Liver (tissue), 9 donors: ENCODE results near the gene TMEM141. TPM values are rescaled to one million over a fixed set of nuclear protein-coding genes. Genes with fewer than 3 reads are reported as not detected.

ENCODE experiments used
- DNase-seq: peaks from one replicate; pipeline ENCODE4 v3.0.0-alpha.2; 2017; ENCODE audit warnings: low spot score
- H3K27ac ChIP-seq, 2 donors: one replicate each; pipeline ENCODE4 v1.7.0; 2013; ENCODE audit warnings: inconsistent platforms in 2 of 2, low read length in 2 of 2, control low read depth in 1 of 2, low read depth in 1 of 2, mild to moderate bottlenecking in 1 of 2
- H3K27me3 ChIP-seq, 4 donors: one replicate each; pipeline versions ENCODE4 v1.6.1 to v1.7.0; 2013; ENCODE audit warnings: low read length in 3 of 4, inconsistent platforms in 1 of 4, mild to moderate bottlenecking in 1 of 4, moderate library complexity in 1 of 4; ENCODE audit not compliant: control insufficient read depth in 4 of 4, insufficient read depth in 4 of 4
- H3K36me3 ChIP-seq, 4 donors: one replicate each; pipeline versions ENCODE4 v1.6.1 to v1.7.0; 2013; ENCODE audit warnings: low read length in 3 of 4, mild to moderate bottlenecking in 3 of 4, low read depth in 1 of 4, moderate library complexity in 1 of 4; ENCODE audit not compliant: control insufficient read depth in 4 of 4, insufficient read depth in 3 of 4
- H3K4me1 ChIP-seq, 4 donors: one replicate each; pipeline versions ENCODE4 v1.6.1 to v1.7.0; 2013; ENCODE audit warnings: low read length in 3 of 4, mild to moderate bottlenecking in 3 of 4, moderate library complexity in 1 of 4; ENCODE audit not compliant: control insufficient read depth in 4 of 4, insufficient read depth in 4 of 4
- H3K4me3 ChIP-seq, 3 donors: one replicate each; pipeline versions ENCODE4 v1.6.1 to v1.7.0; 2013; ENCODE audit warnings: low read length in 3 of 3, control low read depth in 1 of 3, low read depth in 1 of 3, mild to moderate bottlenecking in 1 of 3
- H3K9ac ChIP-seq, 2 donors: one replicate each; pipeline ENCODE4 v1.7.0; 2013; ENCODE audit warnings: low read length in 2 of 2, mild to moderate bottlenecking in 2 of 2, moderate library complexity in 2 of 2, control low read depth in 1 of 2, low read depth in 1 of 2
- H3K9me3 ChIP-seq, 4 donors: one replicate each; pipeline versions ENCODE4 v1.6.1 to v1.7.0; 2013; ENCODE audit warnings: low read length in 3 of 4; ENCODE audit not compliant: control insufficient read depth in 4 of 4
- ATF3 ChIP-seq: IDR thresholded peaks from 2 replicates; pipeline ENCODE4 v1.6.1; 2016; ENCODE audit warnings: antibody characterized with exemption
- CTCF ChIP-seq: fragments of 150-350 bp; IDR thresholded peaks from 2 replicates; pipeline ENCODE4 v1.5.1; 2017; ENCODE audit warnings: improper control_type of control experiment, low read depth, low read length; ENCODE audit not compliant: missing input control
- EGR1 ChIP-seq, 2 donors: IDR thresholded peaks; 2 replicates each; pipeline ENCODE4 v1.6.1; 2016 to 2018; ENCODE audit warnings: antibody characterized with exemption in 2 of 2, low read depth in 2 of 2
- FOXA1 ChIP-seq: IDR thresholded peaks from 2 replicates; pipeline ENCODE4 v1.6.1; 2016; ENCODE audit warnings: antibody characterized with exemption
- FOXA2 ChIP-seq: IDR thresholded peaks from 2 replicates; pipeline ENCODE4 v1.6.1; 2016; ENCODE audit warnings: antibody characterized with exemption
- GABPA ChIP-seq, 2 donors: IDR thresholded peaks in 1 of 2; conservative IDR thresholded peaks in 1 of 2; 2 replicates each; pipeline ENCODE4 v1.6.1; 2016; ENCODE audit warnings: antibody characterized with exemption in 2 of 2, mild to moderate bottlenecking in 1 of 2, moderate library complexity in 1 of 2
- HNF4G ChIP-seq: IDR thresholded peaks from 2 replicates; pipeline ENCODE4 v1.6.1; 2016; ENCODE audit warnings: antibody characterized with exemption
- JUND ChIP-seq, 2 donors: IDR thresholded peaks; 2 replicates each; pipeline ENCODE4 v1.6.1; 2016; ENCODE audit warnings: antibody characterized with exemption in 2 of 2
- MAX ChIP-seq: IDR thresholded peaks from 2 replicates; pipeline ENCODE4 v1.6.1; 2016; ENCODE audit warnings: antibody characterized with exemption
- NR2F2 ChIP-seq: IDR thresholded peaks from 2 replicates; pipeline ENCODE4 v1.6.1; 2016; ENCODE audit warnings: antibody characterized with exemption
- REST ChIP-seq: IDR thresholded peaks from 2 replicates; pipeline ENCODE4 v1.6.1; 2016; ENCODE audit warnings: antibody characterized with exemption, mild to moderate bottlenecking
- RXRA ChIP-seq, 2 donors: IDR thresholded peaks; 2 replicates each; pipeline ENCODE4 v1.6.1; 2017 to 2018; ENCODE audit warnings: antibody characterized with exemption in 2 of 2, mild to moderate bottlenecking in 1 of 2
- YY1 ChIP-seq: IDR thresholded peaks from 2 replicates; pipeline ENCODE4 v1.6.1; 2016; ENCODE audit warnings: antibody characterized with exemption, mild to moderate bottlenecking
- ZBTB33 ChIP-seq: IDR thresholded peaks from 2 replicates; pipeline ENCODE4 v1.6.1; 2016; ENCODE audit warnings: antibody characterized with exemption
- WGBS: extraction: QIAGEN DNeasy Blood & Tissue Kit; methylation state at CpG from one replicate; pipeline ENCODE4 v1.1.7; 2013; 5-methylcytosine and 5-hydroxymethylcytosine counted together
- polyA plus RNA-seq, 2 donors: library from polyadenylated mRNA; stranded (reverse) in 1 of 2; unstranded in 1 of 2; fragments of 200-250 nt in 1 of 2; fragments of >200 nt in 1 of 2; fragmentation: Nextera tagmentation in 1 of 2; extraction: Ambion mirVana in 1 of 2; gene quantifications; one replicate each; pipeline versions ENCODE4 v1.2.1 to v1.2.3, GENCODE V29; 2013 to 2015
- total RNA-seq, 2 donors: library from RNA; depleted of rRNA; stranded (reverse); fragments of >200 nt; gene quantifications; one replicate each; pipeline ENCODE4 v1.2.3, GENCODE V29; 2014
- donor health status: healthy.
- donor health status: healthy.
- donor health status: healthy.
- donor health status: healthy.
- donor health status: healthy.

TMEM141 gene
- total and polyA plus RNA-seq, 4 donors = 32.2 to 74.7 (median 66.2) TPM

- TF ChIP-seq CTCF (no peak), ATF3 (no peak)
Measured at GRCh38 chr9:136743639-136744211, 47.4 kb upstream of the TMEM141 start (continued).

- H3K36me3 ChIP-seq = no peaks in the 10 kb centered on the region
- no peaks in the 10 kb centered on the region for H3K27me3 ChIP-seq
- peaks cover 0 to 12% (median 4%) of the 10 kb centered on the region in 4 donors for H3K4me1 ChIP-seq
- no peak for TF ChIP-seq ZBTB33
- no peak for TF ChIP-seq FOXA2
- TF ChIP-seq MAX = no peak
- WGBS = 88% methylated on average over 18 of the region's 18 CpGs
- H3K9me3 ChIP-seq = no peaks in the 10 kb centered on the region
- no peak overlapping the region for H3K27ac ChIP-seq
- H3K4me3 ChIP-seq = no peak overlapping the region
- DNase-seq = no peak
- no peak overlapping the region for H3K9ac ChIP-seq
Measured at GRCh38 chr9:136744773-136745172, 46.4 kb upstream of the TMEM141 start.

- H3K27ac ChIP-seq = no peak overlapping the region
- no peak overlapping the region for H3K4me3 ChIP-seq
- H3K27me3 ChIP-seq = no peaks in the 10 kb centered on the region
- peaks cover 0 to 12% (median 4%) of the 10 kb centered on the region in 4 donors for H3K4me1 ChIP-seq
- DNase-seq = no peak
- H3K9me3 ChIP-seq = no peaks in the 10 kb centered on the region
- WGBS = 86% methylated on average over 23 of the region's 23 CpGs
- no peaks in the 10 kb centered on the region for H3K36me3 ChIP-seq
- H3K9ac ChIP-seq = no peak overlapping the region
- TF ChIP-seq GABPA (IDR thresholded peaks at IDR 0.05 in 1 of 2, conservative IDR thresholded peaks at IDR 0.05 in 1 of 2) (no peak), MAX (no peak), FOXA1 (no peak), FOXA2 (no peak), NR2F2 (no peak), ZBTB33 (no peak), RXRA (IDR thresholded peaks at IDR 0.05) (no peak), HNF4G (no peak), YY1 (no peak), JUND (IDR thresholded peaks at IDR 0.05) (no peak), EGR1 (IDR thresholded peaks at IDR 0.05; ENCODE audit: low read depth in 2 of 2) (no peak), REST (no peak), CTCF (no peak), ATF3 (no peak)
Measured at GRCh38 chr9:136745389-136746154, 45.6 kb upstream of the TMEM141 start.
